DMS79 (cell line): ENCODE measurements around the gene NUDT9.
"Not testable (repeated sequence)": the region's sequence is repeated elsewhere in the genome, so short reads cannot be mapped to it uniquely, and the experiment has no call there.

Experiments used
- DNase-seq: peaks from one replicate; lab custom pipeline; 2025; lab: John Stamatoyannopoulos, UW

Gene NUDT9

GRCh38 chr4:87461281-87461700 lies 38.9 kb downstream of the NUDT9 start:
- no peak for DNase-seq

- DNase-seq = no peak
Measured at GRCh38 chr4:87462102-87462501, 39.7 kb downstream of the NUDT9 start.

- no peak for DNase-seq
Measured at GRCh38 chr4:87465739-87466366, 43.5 kb downstream of the NUDT9 start.

GRCh38 chr4:87469390-87469789 lies 47.0 kb downstream of the NUDT9 start:
- no peak for DNase-seq

- no peak for DNase-seq
Measured at GRCh38 chr4:87476934-87477333, 54.6 kb downstream of the NUDT9 start.

- no peak for DNase-seq
Measured at GRCh38 chr4:87478732-87479250, 56.4 kb downstream of the NUDT9 start.

GRCh38 chr4:87481377-87481776 lies 59.0 kb downstream of the NUDT9 start:
- DNase-seq = no peak

- not testable (repeated sequence) for DNase-seq
Measured at GRCh38 chr4:87483247-87483646, 60.9 kb downstream of the NUDT9 start.

GRCh38 chr4:87488666-87489065 lies 66.3 kb downstream of the NUDT9 start:
- DNase-seq = not testable (repeated sequence)

- DNase-seq = no peak
Measured at GRCh38 chr4:87489678-87490077, 67.3 kb downstream of the NUDT9 start.

GRCh38 chr4:87490664-87491369 lies 68.4 kb downstream of the NUDT9 start:
- no peak for DNase-seq

GRCh38 chr4:87491436-87491835 lies 69.1 kb downstream of the NUDT9 start:
- DNase-seq = no peak

- not testable (repeated sequence) for DNase-seq
Measured at GRCh38 chr4:87491851-87492250, 69.5 kb downstream of the NUDT9 start.

- no peak for DNase-seq
Measured at GRCh38 chr4:87493115-87493514, 70.7 kb downstream of the NUDT9 start.

GRCh38 chr4:87497159-87497558 lies 74.8 kb downstream of the NUDT9 start:
- no peak for DNase-seq

- no peak for DNase-seq
Measured at GRCh38 chr4:87497578-87497977, 75.2 kb downstream of the NUDT9 start.

GRCh38 chr4:87498446-87498900 lies 76.1 kb downstream of the NUDT9 start:
- no peak for DNase-seq

GRCh38 chr4:87499403-87500091 lies 77.2 kb downstream of the NUDT9 start:
- DNase-seq = no peak

- no peak for DNase-seq
Measured at GRCh38 chr4:87500092-87500462, 77.7 kb downstream of the NUDT9 start.

- no peak for DNase-seq
Measured at GRCh38 chr4:87502580-87503238, 80.3 kb downstream of the NUDT9 start.

GRCh38 chr4:87505862-87506261 lies 83.5 kb downstream of the NUDT9 start:
- no peak for DNase-seq

GRCh38 chr4:87506974-87507701 lies 84.8 kb downstream of the NUDT9 start:
- no peak for DNase-seq
